ENCODE results near the gene COMP.

COMP gene

GRCh38 chr19:18789883-18790565, 1.1 kb downstream of the COMP start:
- no peak for TF ChIP-seq CSDC2 (CRISPR knock-in tag; IDR thresholded peaks at IDR 0.05)
- no peak for TF ChIP-seq CSRNP3 (CRISPR knock-in tag; IDR thresholded peaks at IDR 0.05)
- no peak for TF ChIP-seq ZFP30 (CRISPR knock-in tag; IDR thresholded peaks at IDR 0.05)
- TF ChIP-seq ZC3H10 (CRISPR knock-in tag; IDR thresholded peaks at IDR 0.05): no peak
- TF ChIP-seq RARB (CRISPR knock-in tag; IDR thresholded peaks at IDR 0.05): no peak
- ATAC-seq: 0 out of 3 replicates have a peak, but pooled peaks have one; percentile 3

- ATAC-seq: no peak
- TF ChIP-seq CSRNP3 (CRISPR knock-in tag; IDR thresholded peaks at IDR 0.05) (no peak), PATZ1 (CRISPR knock-in tag; IDR thresholded peaks at IDR 0.05; ENCODE audit: borderline replicate concordance) (no peak), ZNF8 (CRISPR knock-in tag; IDR thresholded peaks at IDR 0.05) (no peak), POU6F1 (CRISPR knock-in tag; IDR thresholded peaks at IDR 0.05; ENCODE audit: borderline replicate concordance, low read depth) (no peak), CREB5 (CRISPR knock-in tag; IDR thresholded peaks at IDR 0.05; ENCODE audit: low read depth) (no peak), ARNTL (CRISPR knock-in tag; IDR thresholded peaks at IDR 0.05; ENCODE audit: borderline replicate concordance, low read depth) (no peak), TOX (CRISPR knock-in tag; IDR thresholded peaks at IDR 0.05; ENCODE audit: borderline replicate concordance) (no peak), SNAI2 (CRISPR knock-in tag; IDR thresholded peaks at IDR 0.05) (no peak), BACH2 (CRISPR knock-in tag; IDR thresholded peaks at IDR 0.05; ENCODE audit: borderline replicate concordance) (no peak), ISL1 (CRISPR knock-in tag; IDR thresholded peaks at IDR 0.05) (no peak), OSR1 (CRISPR knock-in tag; IDR thresholded peaks at IDR 0.05) (no peak), ZFP3 (CRISPR knock-in tag; IDR thresholded peaks at IDR 0.05) (no peak), ZC3H10 (CRISPR knock-in tag; IDR thresholded peaks at IDR 0.05) (no peak), CSDC2 (CRISPR knock-in tag; IDR thresholded peaks at IDR 0.05) (no peak), TCF4 (CRISPR knock-in tag; IDR thresholded peaks at IDR 0.05; ENCODE audit: borderline replicate concordance) (no peak), GLIS3 (CRISPR knock-in tag; IDR thresholded peaks at IDR 0.05) (no peak), ZNF70 (CRISPR knock-in tag; IDR thresholded peaks at IDR 0.05) (no peak), ZFP30 (CRISPR knock-in tag; IDR thresholded peaks at IDR 0.05) (no peak)
These were observed 1.7 kb downstream of the COMP start for GRCh38 chr19:18789422-18789869.

- TF ChIP-seq TSHZ2 (CRISPR knock-in tag; IDR thresholded peaks at IDR 0.05) (no peak), CREB5 (CRISPR knock-in tag; IDR thresholded peaks at IDR 0.05; ENCODE audit: low read depth) (no peak), ZC3H10 (CRISPR knock-in tag; IDR thresholded peaks at IDR 0.05) (no peak), RARB (CRISPR knock-in tag; IDR thresholded peaks at IDR 0.05) (no peak), OSR1 (CRISPR knock-in tag; IDR thresholded peaks at IDR 0.05) (no peak), ZFP3 (CRISPR knock-in tag; IDR thresholded peaks at IDR 0.05) (no peak), CSRNP3 (CRISPR knock-in tag; IDR thresholded peaks at IDR 0.05) (no peak)
- ATAC-seq: no peak
These were observed 2.3 kb downstream of the COMP start for GRCh38 chr19:18788529-18789421.

Measured in SK-N-SH treated with all-trans-retinoic acid at 6 μM for 48 hours (cell line).